NB4 (cell line): ENCODE measurements around the gene C6orf47.

Experiments
- CTCF ChIP-seq: IDR thresholded peaks from one replicate; pipeline ENCODE4 v1.5.1; 2012; ENCODE audit warnings: low read depth, low read length
- POLR2A ChIP-seq: IDR thresholded peaks from 2 replicates; pipeline ENCODE4 v1.6.1; 2011; ENCODE audit warnings: mild to moderate bottlenecking; ENCODE audit not compliant: insufficient read length; ENCODE audit errors: extremely low read depth

- TF ChIP-seq CTCF: no peak
- no peak for TF ChIP-seq POLR2A
These were observed 36.5 kb downstream of the C6orf47 start for GRCh38 chr6:31624070-31624469.
